HG02852 (cell line): ENCODE measurements around the gene ERGIC3.

Experiments
- ATAC-seq: cut with Tn5 transposase; IDR thresholded peaks from one replicate; pipeline ENCODE4 v1.9.1; 2021; ENCODE audit warnings: mild to moderate bottlenecking, moderate library complexity; ENCODE audit not compliant: unreplicated experiment

The ERGIC3 gene

GRCh38 chr20:35595901-35596300, 54.0 kb downstream of the ERGIC3 start:
- no peak for ATAC-seq

DNA sequence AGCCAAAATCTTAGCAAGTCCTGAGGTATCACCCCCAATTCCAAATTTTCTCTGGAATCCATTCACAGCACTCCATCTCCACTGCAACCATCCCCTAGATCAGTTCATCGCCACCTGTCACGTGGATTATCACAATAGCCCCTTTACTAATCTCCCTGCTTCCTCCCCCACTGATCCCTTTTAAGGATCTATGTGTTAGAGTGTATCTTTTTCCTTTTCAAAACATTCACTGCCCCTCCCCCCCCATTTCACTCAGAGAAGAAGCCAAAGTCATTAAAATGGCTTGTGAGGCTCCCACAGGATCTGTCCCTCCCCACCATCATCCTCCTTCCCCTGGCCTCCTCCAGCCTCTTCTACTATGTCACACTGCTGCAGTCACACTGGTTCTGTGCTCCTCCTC, 55.3 kb downstream of the ERGIC3 start:
- no peak for ATAC-seq

- no peak for ATAC-seq
Measured at GRCh38 chr20:35598476-35598875, 56.6 kb downstream of the ERGIC3 start.

DNA sequence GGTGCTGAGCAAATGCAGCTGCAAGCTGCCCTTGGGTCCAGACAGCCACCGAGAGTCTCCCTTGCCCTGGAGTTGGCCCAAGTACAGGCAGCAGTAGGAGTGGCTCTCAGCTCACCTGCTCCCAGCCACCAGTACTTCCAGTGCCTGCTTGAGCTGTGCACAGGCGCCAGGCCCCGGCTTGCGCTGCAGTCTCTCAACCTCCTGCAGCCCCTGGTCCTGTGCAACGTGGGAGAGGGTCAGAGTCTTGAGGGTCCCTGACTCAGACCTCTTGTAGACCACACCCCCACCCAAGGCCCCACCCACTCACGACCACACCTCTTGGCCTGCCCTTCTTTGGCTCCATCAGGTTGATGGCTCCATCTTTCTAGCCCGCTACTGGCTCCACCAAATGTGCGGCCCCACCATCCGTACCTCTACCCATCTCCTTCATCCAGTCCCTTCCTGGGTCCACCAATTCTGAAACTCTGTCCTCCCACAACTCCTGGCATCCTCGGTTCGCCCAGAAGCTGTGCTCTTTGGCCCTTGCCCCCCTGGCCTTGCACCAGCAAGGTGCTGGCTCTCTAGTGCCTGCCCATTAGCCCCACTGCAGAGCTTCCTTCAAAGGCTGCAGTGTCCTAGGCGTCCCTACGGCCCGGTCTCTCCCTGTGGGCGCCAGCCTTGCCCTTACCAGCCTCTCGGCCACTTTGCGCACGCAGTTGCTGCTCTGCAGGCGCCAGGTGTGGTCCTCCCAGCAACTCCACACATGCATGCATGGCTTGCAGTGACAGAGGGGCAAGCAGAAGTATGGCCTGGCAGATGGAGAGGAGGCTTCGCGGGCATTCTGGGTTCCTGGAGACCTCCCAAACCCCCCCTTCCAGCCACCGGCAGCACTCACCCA, 57.3 kb downstream of the ERGIC3 start:
- ATAC-seq: no peak

- no peak for ATAC-seq
Measured at GRCh38 chr20:35599776-35600120, 57.9 kb downstream of the ERGIC3 start.

DNA sequence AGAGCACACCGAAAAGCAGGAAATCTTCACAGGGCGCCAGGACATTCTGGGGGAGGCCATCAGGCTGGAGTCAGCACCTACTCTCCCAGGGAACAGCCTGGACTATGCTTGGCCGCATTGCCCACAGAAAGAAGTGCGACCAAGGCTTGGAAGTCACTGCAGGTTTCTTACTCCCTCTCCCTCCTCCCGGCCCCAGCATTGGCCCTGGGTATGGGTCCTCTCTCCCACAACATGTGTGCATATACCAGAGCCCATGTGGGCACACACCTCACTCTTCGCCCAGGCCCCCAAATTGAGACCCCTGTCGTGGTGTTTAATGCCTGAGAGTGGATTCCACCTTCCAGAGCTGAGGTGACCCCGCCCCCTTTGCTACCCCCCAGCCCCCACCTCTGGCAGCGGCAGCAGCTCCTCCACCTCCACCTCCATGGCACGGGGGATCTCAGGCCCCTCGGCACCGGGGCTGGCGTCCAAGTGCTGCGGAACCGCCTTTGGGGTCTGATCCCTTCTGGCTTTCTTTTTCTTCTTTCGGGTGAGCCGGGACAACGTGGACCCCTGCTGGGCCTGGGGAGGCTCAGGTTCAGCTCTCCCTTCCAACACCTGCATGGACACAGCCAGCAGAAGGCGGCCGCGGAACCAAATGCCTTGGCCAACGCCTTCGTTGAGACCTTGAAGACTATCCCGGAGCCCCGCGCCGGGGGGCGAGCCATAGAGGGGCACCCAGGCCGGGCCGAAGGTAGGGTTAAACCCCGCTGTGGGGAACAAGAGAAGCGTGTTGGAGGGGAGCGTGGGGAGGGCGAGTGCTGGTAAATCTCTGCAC, 58.5 kb downstream of the ERGIC3 start:
- ATAC-seq: no peak

- no peak for ATAC-seq
Measured at GRCh38 chr20:35600993-35601973, 59.4 kb downstream of the ERGIC3 start.

DNA sequence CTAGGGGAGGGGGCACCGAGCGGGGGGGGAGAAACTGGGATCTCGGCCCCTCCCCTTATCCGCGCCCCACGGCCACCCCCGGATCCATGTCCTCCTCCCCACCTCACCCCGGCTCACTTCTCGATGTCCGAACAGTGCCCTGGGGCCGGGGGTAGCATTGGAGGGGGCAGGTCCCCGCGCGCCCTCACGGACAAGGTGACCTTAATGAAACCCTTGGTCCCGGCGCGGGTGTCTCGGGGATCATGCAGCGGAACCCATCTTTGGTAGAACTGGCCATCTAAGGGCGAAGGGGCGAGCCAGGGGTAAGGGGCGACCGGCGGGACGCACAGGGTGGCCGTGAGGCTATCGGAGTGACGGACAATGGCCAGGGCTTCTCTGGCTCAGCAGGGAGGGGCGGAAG, 60.1 kb downstream of the ERGIC3 start:
- no peak for ATAC-seq

DNA sequence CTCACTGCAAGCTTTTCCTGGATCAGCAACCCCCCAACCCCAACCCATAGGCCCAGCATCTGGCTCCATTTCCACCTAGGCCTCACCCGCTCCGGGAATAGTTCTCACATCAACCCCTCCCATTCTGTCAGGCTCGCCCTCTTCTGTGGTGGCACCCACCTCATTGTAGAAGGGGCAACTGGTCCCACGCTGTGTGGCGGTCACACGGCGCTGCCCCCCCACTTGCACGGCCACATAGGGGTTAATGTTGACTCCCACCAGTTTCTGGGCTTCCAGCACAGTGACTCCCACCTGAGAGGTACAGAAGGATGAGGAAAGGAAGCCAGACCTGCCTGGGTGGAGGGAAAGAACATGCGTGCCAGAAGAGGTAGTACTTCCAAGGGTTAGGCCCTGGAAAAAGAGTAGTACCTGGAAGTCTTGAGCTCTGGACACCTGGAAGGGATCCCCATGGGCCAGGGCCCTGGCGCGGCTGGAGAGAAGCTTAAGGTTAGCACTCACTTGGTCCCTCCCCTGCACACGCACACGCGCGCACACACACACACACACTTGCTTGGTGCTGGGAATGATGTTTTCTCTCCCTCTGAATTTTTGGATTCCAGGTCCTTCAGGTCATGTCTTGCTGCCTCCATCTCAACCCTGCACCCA, 61.1 kb downstream of the ERGIC3 start:
- ATAC-seq: no peak

DNA sequence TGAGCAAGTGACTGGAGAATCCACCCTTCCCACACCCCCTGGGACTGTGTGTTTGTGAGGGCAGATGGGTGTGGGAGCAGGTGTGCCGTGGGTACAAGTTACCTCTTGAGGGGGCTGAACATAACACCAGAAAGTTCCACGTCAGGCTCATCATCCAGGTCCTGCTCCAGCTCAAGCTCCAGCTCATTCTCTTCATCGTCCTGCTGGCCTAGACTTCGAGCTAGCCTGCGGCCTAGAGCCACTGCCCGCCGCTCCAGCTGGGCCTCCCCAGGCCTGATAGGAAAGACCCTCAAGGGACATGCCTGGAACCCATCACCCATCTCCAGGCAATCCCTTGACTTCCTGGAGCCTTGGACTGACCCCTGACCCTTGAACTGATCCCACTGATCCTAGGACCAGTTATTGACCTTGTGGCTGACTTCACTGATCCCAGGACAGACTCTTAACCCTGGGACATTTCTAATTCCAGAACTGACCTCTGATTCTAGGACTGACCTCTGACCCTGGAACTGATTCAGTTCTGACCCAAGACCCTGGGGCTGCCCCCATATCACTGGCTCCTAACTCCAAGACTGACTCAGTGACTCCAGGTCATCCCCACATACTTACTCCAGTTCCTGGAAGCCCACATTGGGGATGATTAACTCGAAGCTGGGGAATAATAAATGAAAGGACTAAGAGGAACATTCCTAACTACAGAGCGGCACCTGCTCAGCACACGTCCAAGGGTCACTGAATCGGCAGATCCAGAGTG, 62.0 kb downstream of the ERGIC3 start:
- no peak for ATAC-seq

DNA sequence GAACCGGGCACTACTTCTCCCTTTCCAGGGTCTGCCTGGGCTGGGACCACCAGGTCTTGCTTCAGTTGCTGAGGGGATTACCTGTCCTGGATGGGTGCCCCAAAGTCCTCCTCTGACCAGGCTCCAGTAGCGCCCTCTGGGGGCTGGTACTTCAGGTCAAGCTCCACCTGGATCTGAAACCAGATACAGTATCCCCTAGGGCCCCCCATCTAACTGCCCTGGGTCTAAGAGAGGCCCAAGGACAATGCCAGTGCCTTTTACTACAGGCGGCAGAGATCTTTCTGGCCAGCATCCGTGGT, 62.5 kb downstream of the ERGIC3 start:
- ATAC-seq: no peak

GRCh38 chr20:35606127-35606526, 64.2 kb downstream of the ERGIC3 start:
- ATAC-seq: no peak
